HG03378 (cell line): ENCODE results near the gene PTK6.
"Not testable (repeated sequence)": the region's sequence is repeated elsewhere in the genome, so short reads cannot be mapped to it uniquely, and the experiment has no call there.

Experiments
- ATAC-seq: cut with Tn5 transposase; IDR thresholded peaks from one replicate; pipeline ENCODE4 v1.9.1; 2021; ENCODE audit warnings: mild to moderate bottlenecking, moderate library complexity; ENCODE audit not compliant: unreplicated experiment

PTK6 gene

GRCh38 chr20:63517376-63518309 is 19.5 kb downstream of the PTK6 start:
- no peak for ATAC-seq

- ATAC-seq: not testable (repeated sequence)
Measured at GRCh38 chr20:63514520-63514919, 22.7 kb downstream of the PTK6 start.

- no peak for ATAC-seq
Measured at GRCh38 chr20:63513207-63513606, 24.0 kb downstream of the PTK6 start.

- ATAC-seq: no peak
Measured at GRCh38 chr20:63509088-63509564, 28.1 kb downstream of the PTK6 start.

- ATAC-seq: no peak
Measured at GRCh38 chr20:63508072-63508768, 29.0 kb downstream of the PTK6 start.

- no peak for ATAC-seq
Measured at GRCh38 chr20:63507083-63507743, 30.0 kb downstream of the PTK6 start.

GRCh38 chr20:63505723-63506122 is 31.5 kb downstream of the PTK6 start:
- no peak for ATAC-seq

- no peak for ATAC-seq
Measured at GRCh38 chr20:63505281-63505680, 31.9 kb downstream of the PTK6 start.

GRCh38 chr20:63504642-63505041 is 32.5 kb downstream of the PTK6 start:
- no peak for ATAC-seq

GRCh38 chr20:63503524-63503923 is 33.7 kb downstream of the PTK6 start:
- ATAC-seq: no peak

GRCh38 chr20:63502671-63503172 is 34.5 kb downstream of the PTK6 start:
- no peak for ATAC-seq

- ATAC-seq: no peak
Measured at GRCh38 chr20:63501818-63502670, 35.1 kb downstream of the PTK6 start.

- ATAC-seq: no peak
Measured at GRCh38 chr20:63500902-63501817, 36.0 kb downstream of the PTK6 start.

GRCh38 chr20:63500151-63500901 is 36.9 kb downstream of the PTK6 start:
- no peak for ATAC-seq

GRCh38 chr20:63499338-63499969 is 37.7 kb downstream of the PTK6 start:
- ATAC-seq: no peak

- ATAC-seq: no peak
Measured at GRCh38 chr20:63498960-63499337, 38.2 kb downstream of the PTK6 start, which contains the start of gene EEF1A2. Gene EEF1A2 (minus strand): TSS chr20:63499083. CDS start chr20:63497763, 1,320 bp downstream.

- no peak for ATAC-seq
Measured at GRCh38 chr20:63497946-63498935, 38.9 kb downstream of the PTK6 start.
